Activated T-cell treated with anti-CD3 and anti-CD28 coated beads for 1 hour (primary cell): Measurements from ENCODE around the gene ANKK1.

Experiments
- DNase-seq: peaks from one replicate; pipeline ENCODE4 v3.0.0-alpha.2; 2020; ENCODE audit warnings: low read depth

Gene ANKK1

GRCh38 chr11:113408887-113409286, 21.3 kb downstream of the ANKK1 start:
- no peak for DNase-seq

GRCh38 chr11:113409526-113409925, 21.9 kb downstream of the ANKK1 start:
- no peak for DNase-seq

- DNase-seq: no peak
Measured at GRCh38 chr11:113410414-113411135, 23.0 kb downstream of the ANKK1 start.

- no peak for DNase-seq
Measured at GRCh38 chr11:113411536-113411935, 24.0 kb downstream of the ANKK1 start.

- no peak for DNase-seq
Measured at GRCh38 chr11:113412675-113413074, 25.1 kb downstream of the ANKK1 start.

- DNase-seq: no peak
Measured at GRCh38 chr11:113415343-113415742, 27.8 kb downstream of the ANKK1 start.

GRCh38 chr11:113417428-113417827, 29.8 kb downstream of the ANKK1 start:
- no peak for DNase-seq

GRCh38 chr11:113419454-113420003, 31.9 kb downstream of the ANKK1 start:
- no peak for DNase-seq

GRCh38 chr11:113420808-113421207, 33.2 kb downstream of the ANKK1 start:
- no peak for DNase-seq

- DNase-seq: no peak
Measured at GRCh38 chr11:113426686-113427085, 39.1 kb downstream of the ANKK1 start.

- DNase-seq: no peak
Measured at GRCh38 chr11:113431746-113432145, 44.2 kb downstream of the ANKK1 start.

- no peak for DNase-seq
Measured at GRCh38 chr11:113435190-113435968, 47.8 kb downstream of the ANKK1 start.

- no peak for DNase-seq
Measured at GRCh38 chr11:113436672-113437252, 49.2 kb downstream of the ANKK1 start.

- no peak for DNase-seq
Measured at GRCh38 chr11:113440816-113441215, 53.2 kb downstream of the ANKK1 start.

- no peak for DNase-seq
Measured at GRCh38 chr11:113444502-113445123, 57.0 kb downstream of the ANKK1 start.

GRCh38 chr11:113446112-113446511, 58.5 kb downstream of the ANKK1 start:
- no peak for DNase-seq

GRCh38 chr11:113446938-113447337, 59.4 kb downstream of the ANKK1 start:
- no peak for DNase-seq

GRCh38 chr11:113447621-113448315, 60.2 kb downstream of the ANKK1 start:
- no peak for DNase-seq

GRCh38 chr11:113448316-113448677, 60.7 kb downstream of the ANKK1 start:
- DNase-seq: no peak

GRCh38 chr11:113449743-113450142, 62.2 kb downstream of the ANKK1 start:
- no peak for DNase-seq
